HepG2 (cell line): ENCODE data around the gene ABHD10. TPM values are rescaled to one million over a fixed set of nuclear protein-coding genes. Genes with fewer than 3 reads are reported as not detected.

ENCODE experiments used
- ATAC-seq: fragments of 200-7000 bp; cut with Tn5 transposase; 3 replicates; pipeline ENCODE4 v1.9.1; 2020; ENCODE audit warnings: mild to moderate bottlenecking, moderate library complexity
- BruUV-seq: library from RNA; stranded (reverse); fragments of 400-500 nt; replicated peaks from 2 replicates; lab custom pipeline; 2021; lab: Mats Ljungman, UMichigan
- CTCF ChIA-PET: fragments of 300-600 bp; formaldehyde crosslinking; extraction: SDS; loops from one replicate; lab custom pipeline; 2021; ENCODE audit warnings: low total read pairs, inconsistent platforms, low intra/inter-chr PET ratio; lab: Yijun Ruan, JAX
- POLR2A ChIA-PET: fragments of 350-600 bp; sonication (Branson Sonifier 250); formaldehyde crosslinking; loops from one replicate; lab custom pipeline; 2020; ENCODE audit warnings: antibody characterized with exemption, inconsistent platforms; lab: Yijun Ruan, JAX
- DNase-seq: peaks from one replicate; pipeline ENCODE4 v3.0.0-alpha.2; 2015; ENCODE audit warnings: low spot score
- FAIRE-seq: peaks from 3 replicates; lab custom pipeline; 2011; peaks lifted over from hg19 to GRCh38; lab: Jason Lieb, UNC
- H2AFZ ChIP-seq: one replicate; pipeline ENCODE4 v1.6.1; 2011; ENCODE audit warnings: low read length, inconsistent platforms
- H3K27ac ChIP-seq: fragments of 300-600 bp; 3 replicates; pipeline ENCODE4 v1.8.0; 2011; ENCODE audit warnings: mixed run types, mild to moderate bottlenecking, mixed read lengths, low read length, inconsistent platforms; ENCODE audit not compliant: insufficient read depth; ENCODE audit errors: extremely low read length
- H3K27me3 ChIP-seq, 2 experiments: fragments of 200-600 bp in 1 of 2; 2 replicates in 1 of 2; 3 replicates in 1 of 2; pipeline versions ENCODE4 v1.6.0 to v1.8.0; 2011; ENCODE audit warnings: low read length in 2 of 2, mild to moderate bottlenecking in 2 of 2, moderate library complexity in 2 of 2, inconsistent platforms in 1 of 2; ENCODE audit not compliant: insufficient read depth in 2 of 2, control insufficient read depth in 1 of 2
- H3K36me3 ChIP-seq, 2 experiments: fragments of 200-600 bp in 1 of 2; replicated peaks in 1 of 2; 2 replicates in 1 of 2; 3 replicates in 1 of 2; pipeline versions ENCODE4 v1.5.1 to v1.8.0; 2011; ENCODE audit warnings: low read length in 2 of 2, inconsistent platforms in 1 of 2; ENCODE audit not compliant: insufficient read depth in 2 of 2, control insufficient read depth in 1 of 2
- H3K4me1 ChIP-seq: 2 replicates; pipeline ENCODE4 v1.5.1; 2012; ENCODE audit warnings: low read length, inconsistent platforms; ENCODE audit not compliant: insufficient read depth
- H3K4me2 ChIP-seq: 2 replicates; pipeline ENCODE4 v1.6.0; 2011; ENCODE audit warnings: low read depth, low read length, inconsistent platforms
- H3K4me3 ChIP-seq, 3 experiments: fragments of 200-600 bp in 1 of 3; sonication (generic), shearing (Covaris generic) in 1 of 3; replicated peaks in 1 of 3; 2 replicates each; pipeline ENCODE4 v1.5.1; 2011 to 2016; ENCODE audit warnings: low read length in 3 of 3, inconsistent platforms in 2 of 3, low read depth in 2 of 3, mild to moderate bottlenecking in 2 of 3, control low read depth in 1 of 3, mixed read lengths in 1 of 3; ENCODE audit not compliant: insufficient read depth in 1 of 3
- H3K79me2 ChIP-seq: one replicate; pipeline ENCODE4 v1.6.1; 2011; ENCODE audit warnings: low read length, inconsistent platforms; ENCODE audit not compliant: insufficient read depth
- H3K9ac ChIP-seq: 2 replicates; pipeline ENCODE4 v1.6.0; 2011; ENCODE audit warnings: mild to moderate bottlenecking, low read depth, low read length, inconsistent platforms; ENCODE audit not compliant: insufficient read depth
- H3K9me3 ChIP-seq: 2 replicates; pipeline ENCODE4 v1.5.1; 2012; ENCODE audit warnings: mild to moderate bottlenecking, low read length
- H4K20me1 ChIP-seq: 2 replicates; pipeline ENCODE4 v1.6.0; 2011; ENCODE audit warnings: inconsistent platforms, mild to moderate bottlenecking, low read length, moderate library complexity; ENCODE audit not compliant: insufficient read depth
- ARNT ChIP-seq: fragments of 450-650 bp; IDR thresholded peaks from 2 replicates; pipeline ENCODE4 v1.6.1; 2017
- CREB1 ChIP-seq, 2 experiments: fragments of 450-650 bp in 1 of 2; IDR thresholded peaks; 2 replicates each; pipeline ENCODE4 v1.6.1; 2016 to 2017; ENCODE audit warnings: control low read depth in 1 of 2, mild to moderate bottlenecking in 1 of 2, missing compliant biosample characterization in 1 of 2, missing genetic modification characterization in 1 of 2
- EP300 ChIP-seq, 3 experiments: sonication (generic) in 1 of 3; formaldehyde crosslinking in 1 of 3; IDR thresholded peaks; 2 replicates each; pipeline versions ENCODE4 v1.5.1 to v1.6.1; 2011 to 2020; ENCODE audit warnings: low read depth in 2 of 3, low read length in 2 of 3, borderline replicate concordance in 1 of 3, improper control_type of control experiment in 1 of 3, mild to moderate bottlenecking in 1 of 3, missing genetic modification reagents in 1 of 3, moderate library complexity in 1 of 3
- JARID2 ChIP-seq: sonication (generic); formaldehyde crosslinking; IDR thresholded peaks from 2 replicates; pipeline ENCODE4 v1.8.1; 2023; ENCODE audit warnings: missing genetic modification reagents, inconsistent platforms; ENCODE audit not compliant: insufficient replicate concordance
- MAX ChIP-seq: IDR thresholded peaks from 2 replicates; pipeline ENCODE4 v1.6.1; 2012; ENCODE audit warnings: inconsistent platforms
- MBD4 ChIP-seq: IDR thresholded peaks from 2 replicates; pipeline ENCODE4 v1.6.1; 2012; ENCODE audit warnings: low read length, inconsistent platforms, borderline replicate concordance
- ZBTB7B ChIP-seq: sonication (generic); formaldehyde crosslinking; IDR thresholded peaks from 2 replicates; pipeline ENCODE4 v1.4.0; 2020; ENCODE audit warnings: missing genetic modification reagents
- ZFP1 ChIP-seq: IDR thresholded peaks from 2 replicates; pipeline ENCODE4 v1.6.1; 2016
- ZNF335 ChIP-seq: sonication (generic); formaldehyde crosslinking; IDR thresholded peaks from 2 replicates; pipeline ENCODE4 v1.4.0; 2020; ENCODE audit warnings: missing genetic modification reagents
- ZNF616 ChIP-seq: sonication (generic); formaldehyde crosslinking; IDR thresholded peaks from 2 replicates; pipeline ENCODE4 v1.5.0; 2020; ENCODE audit warnings: low read depth, mild to moderate bottlenecking, missing genetic modification reagents
- ZNF772 ChIP-seq: sonication (generic); formaldehyde crosslinking; IDR thresholded peaks from 2 replicates; pipeline ENCODE4 v1.5.0; 2020; ENCODE audit warnings: mild to moderate bottlenecking, missing genetic modification reagents
- ZNF775 ChIP-seq: sonication (generic); formaldehyde crosslinking; IDR thresholded peaks from 2 replicates; pipeline ENCODE4 v1.4.0; 2020; ENCODE audit warnings: missing genetic modification reagents, mild to moderate bottlenecking, moderate library complexity, borderline replicate concordance
- WGBS: methylation state at CpG from one replicate; pipeline ENCODE4 v1.1.6; 2017; ENCODE audit warnings: low lambda C conversion rate; 5-methylcytosine and 5-hydroxymethylcytosine counted together
- in situ Hi-C: cut with HindIII; loops from 2 replicates; pipeline ENCODE4 v1.10.0; 2017; ENCODE audit warnings: low pct_unique_long_range_greater_than_20kb; ENCODE audit not compliant: extremely low pct_ligation_motif_present
- intact Hi-C: fragments of 100-400 bp; cut with micrococcal nuclease; formaldehyde crosslinking; loops from one replicate; pipeline ENCODE4 v1.10.0; 2022; ENCODE audit not compliant: unreplicated experiment
- polyA plus RNA-seq, 8 experiments: library from polyadenylated mRNA; depleted of rRNA in 3 of 8; stranded (reverse) in 7 of 8; unstranded in 1 of 8; fragments of >200 nt; fragmentation: Illumina TruSeq in 4 of 8; extraction: Trizol in 4 of 8; gene quantifications; 2 replicates each; pipeline versions ENCODE4 v1.2.1 to v1.2.3, GENCODE V29; 2011 to 2016; ENCODE audit warnings: low read depth in 4 of 8, missing spikeins in 1 of 8, mixed read lengths in 1 of 8; ENCODE audit not compliant: insufficient read depth in 1 of 8
- total RNA-seq, 5 experiments: library from RNA; depleted of rRNA; stranded (reverse); fragments of >200 nt; fragmentation: Illumina TruSeq; extraction: Trizol; gene quantifications; 2 replicates each; pipeline ENCODE4 v1.2.3, GENCODE V29; 2016; ENCODE audit warnings: low read depth in 1 of 5
- TF ChIP-seq, protein P1 (sequence below): sonication (generic); formaldehyde crosslinking; IDR thresholded peaks from 2 replicates; pipeline ENCODE4 v1.5.0; 2020; ENCODE audit warnings: mild to moderate bottlenecking, missing genetic modification reagents

Gene ABHD10
- total and polyA plus RNA-seq, 2 of the 13 experiments (the other 11 are each of a cell fraction or from before 2014, with no cell fraction given) = 22.8 to 50.2 TPM

- Histone ChIP-seq H3K4me1 (peaks cover 20% of the 10 kb centered on the region), H3K36me3 (no peaks in the 10 kb centered on the region), H3K27me3 (peaks cover 1 to 5% of the 10 kb centered on the region in 2 experiments; a peak in 2 of 5 replicates), H4K20me1 (no peaks in the 10 kb centered on the region), H3K27ac (no peak overlapping the region), H3K9ac (no peak overlapping the region), H3K4me3 (no peak overlapping the region), H3K4me2 (no peak overlapping the region), H3K79me2 (no peaks in the 10 kb centered on the region), H3K9me3 (no peaks in the 10 kb centered on the region), H2AFZ (no peak overlapping the region)
- DNase-seq (no peak), FAIRE-seq (no peak), ATAC-seq (no peak)
- no TSS peak for BruUV-seq
- intact Hi-C loops = no loop called here
- in situ Hi-C loops = no loop called here
- 28% methylated on average over 4 of the region's 4 CpGs for WGBS
- TF ChIP-seq ZBTB7B (no peak), ZNF335 (CRISPR knock-in tag) (no peak), ZFP1 (no peak), MBD4 (no peak), ZNF772 (CRISPR knock-in tag) (no peak), MAX (no peak), JARID2 (no peak), ZNF616 (no peak), CREB1 (IDR thresholded peaks at IDR 0.05) (0 out of 2 replicates have a peak, but pooled peaks have one; percentile 12), CREB1 (CRISPR knock-in tag; IDR thresholded peaks at IDR 0.05) (no peak)
- POLR2A ChIA-PET = interaction anchor here (0.7 kb wide), 1 partner anchor 9 kb away, joined by 3 read pairs; no protein-coding TSS in a partner anchor
- CTCF ChIA-PET = no interaction called here
Observed at GRCh38 chr3:112005091-112005672, 26.4 kb downstream of the ABHD10 start.

- intact Hi-C loops = no loop called here
- H3K36me3 ChIP-seq = no peaks in the 10 kb centered on the region
Observed at GRCh38 chr3:112007633-112008032, 28.8 kb downstream of the ABHD10 start.

More at GRCh38 chr3:112007633-112008032, 28.8 kb downstream of the ABHD10 start:
- Histone ChIP-seq H3K27me3 (no peaks in the 10 kb centered on the region; a peak in 1 of 5 replicates), H3K4me3 (no peak overlapping the region), H3K4me2 (no peak overlapping the region), H4K20me1 (no peaks in the 10 kb centered on the region), H3K27ac (no peak overlapping the region), H3K4me1 (peaks cover 19% of the 10 kb centered on the region), H3K79me2 (no peaks in the 10 kb centered on the region), H3K9me3 (no peaks in the 10 kb centered on the region), H2AFZ (no peak overlapping the region), H3K9ac (no peak overlapping the region)
- ChIA-PET POLR2A (no interaction called here), CTCF (no interaction called here)
- WGBS = 100% methylated on average over 1 of the region's 1 CpG
- TF ChIP-seq EP300 (IDR thresholded peaks at IDR 0.05; ENCODE audit: low read depth in 2 of 2, low read length in 2 of 2) (no peak), EP300 (CRISPR knock-in tag; IDR thresholded peaks at IDR 0.05; ENCODE audit: borderline replicate concordance) (no peak), ZNF775 (CRISPR knock-in tag) (no peak), ARNT (no peak)
- TF ChIP-seq, protein P1, sequence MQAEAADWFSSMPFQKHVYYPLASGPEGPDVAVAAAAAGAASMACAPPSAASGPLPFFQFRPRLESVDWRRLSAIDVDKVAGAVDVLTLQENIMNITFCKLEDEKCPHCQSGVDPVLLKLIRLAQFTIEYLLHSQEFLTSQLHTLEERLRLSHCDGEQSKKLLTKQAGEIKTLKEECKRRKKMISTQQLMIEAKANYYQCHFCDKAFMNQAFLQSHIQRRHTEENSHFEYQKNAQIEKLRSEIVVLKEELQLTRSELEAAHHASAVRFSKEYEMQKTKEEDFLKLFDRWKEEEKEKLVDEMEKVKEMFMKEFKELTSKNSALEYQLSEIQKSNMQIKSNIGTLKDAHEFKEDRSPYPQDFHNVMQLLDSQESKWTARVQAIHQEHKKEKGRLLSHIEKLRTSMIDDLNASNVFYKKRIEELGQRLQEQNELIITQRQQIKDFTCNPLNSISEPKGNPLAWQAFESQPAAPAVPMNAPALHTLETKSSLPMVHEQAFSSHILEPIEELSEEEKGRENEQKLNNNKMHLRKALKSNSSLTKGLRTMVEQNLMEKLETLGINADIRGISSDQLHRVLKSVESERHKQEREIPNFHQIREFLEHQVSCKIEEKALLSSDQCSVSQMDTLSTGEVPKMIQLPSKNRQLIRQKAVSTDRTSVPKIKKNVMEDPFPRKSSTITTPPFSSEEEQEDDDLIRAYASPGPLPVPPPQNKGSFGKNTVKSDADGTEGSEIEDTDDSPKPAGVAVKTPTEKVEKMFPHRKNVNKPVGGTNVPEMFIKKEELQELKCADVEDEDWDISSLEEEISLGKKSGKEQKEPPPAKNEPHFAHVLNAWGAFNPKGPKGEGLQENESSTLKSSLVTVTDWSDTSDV (CRISPR knock-in tag) = no peak
- no peak for DNase-seq
- ATAC-seq = no peak
- no TSS peak for BruUV-seq
- no peak for FAIRE-seq
- in situ Hi-C loops = no loop called here
